AG08396 (cell line): ENCODE measurements around the gene SRPRA.
A peak's percentile ranks its signal among the peaks of the same experiment; 100 is the strongest.
"Not testable (repeated sequence)": the region's sequence is repeated elsewhere in the genome, so short reads cannot be mapped to it uniquely, and the experiment has no call there.

Experiments used
- DNase-seq: peaks from one replicate; pipeline ENCODE4 v3.0.0; 2012; ENCODE audit warnings: low spot score, mixed read lengths

Gene SRPRA

DNA sequence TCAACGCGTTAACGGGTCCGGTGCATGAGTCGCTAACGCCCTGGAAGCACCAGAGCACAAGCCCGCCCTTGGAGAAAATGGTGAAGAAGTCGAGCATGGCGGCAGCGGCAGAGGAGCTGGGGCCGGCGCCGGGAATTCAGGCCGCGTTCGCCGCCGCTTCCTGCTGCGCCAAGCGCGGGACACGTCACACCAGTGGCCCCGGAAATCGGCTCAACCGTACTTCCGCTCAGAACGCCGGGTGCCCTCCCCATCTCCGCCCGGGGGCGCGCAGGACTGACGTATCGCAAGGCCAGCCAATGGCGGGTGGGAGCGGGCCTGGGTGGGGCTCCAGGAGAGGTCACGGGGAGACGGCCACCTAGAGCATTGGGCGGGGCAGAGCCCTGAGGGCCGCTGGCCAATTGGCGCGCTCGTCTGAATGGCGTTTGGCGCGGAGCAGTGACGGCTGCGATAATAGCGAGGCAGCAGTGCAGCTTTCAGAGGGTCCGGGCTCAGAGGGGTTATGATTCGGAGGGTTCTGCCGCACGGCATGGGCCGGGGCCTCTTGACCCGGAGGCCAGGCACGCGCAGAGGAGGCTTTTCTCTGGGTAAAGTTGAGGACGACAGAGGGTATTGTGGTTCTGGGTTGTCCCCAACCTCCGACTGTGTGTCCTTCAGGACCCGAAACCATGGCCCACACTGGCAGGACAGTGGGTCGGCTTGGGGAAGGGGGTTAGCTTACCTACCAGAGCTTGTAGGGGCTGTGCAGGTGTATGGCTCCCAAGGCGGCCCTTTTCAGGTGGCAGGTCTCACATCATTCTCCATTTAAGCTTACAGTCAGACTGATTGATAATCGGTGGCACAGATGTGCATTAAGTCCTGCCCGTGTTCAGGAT, at the start of gene SRPRA, which contains the start of gene FOXRED1:
Gene SRPRA (minus strand): TSS at position 188 of the 872 bp plus-strand sequence. CDS start 91 bp downstream, at position 97.
Gene FOXRED1 (plus strand): TSS at position 447 of the 872 bp plus-strand sequence. CDS start 53 bp downstream, at position 500.
- peak; percentile 100 for DNase-seq

- DNase-seq: peak; percentile 81
These were observed 49.3 kb upstream of the SRPRA start for GRCh38 chr11:126317756-126318573.

DNA sequence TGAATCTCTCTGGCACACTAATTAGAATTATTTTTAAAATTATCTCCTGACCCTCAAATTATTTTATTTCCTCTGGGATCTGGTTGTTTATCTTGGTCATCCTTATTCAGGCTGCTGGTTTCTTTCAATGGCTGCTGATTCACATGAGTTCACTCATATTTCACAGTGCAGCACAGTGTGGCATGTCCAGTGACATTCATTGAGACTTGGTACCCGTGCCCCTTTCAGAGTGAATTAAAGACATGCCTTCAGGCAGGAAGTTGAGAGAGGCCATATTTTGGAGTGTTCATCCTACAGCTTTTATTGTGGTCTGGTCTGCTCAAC, 48.7 kb upstream of the SRPRA start:
- no peak for DNase-seq

- DNase-seq: no peak
These were observed 45.1 kb upstream of the SRPRA start for GRCh38 chr11:126313826-126314225.

DNA sequence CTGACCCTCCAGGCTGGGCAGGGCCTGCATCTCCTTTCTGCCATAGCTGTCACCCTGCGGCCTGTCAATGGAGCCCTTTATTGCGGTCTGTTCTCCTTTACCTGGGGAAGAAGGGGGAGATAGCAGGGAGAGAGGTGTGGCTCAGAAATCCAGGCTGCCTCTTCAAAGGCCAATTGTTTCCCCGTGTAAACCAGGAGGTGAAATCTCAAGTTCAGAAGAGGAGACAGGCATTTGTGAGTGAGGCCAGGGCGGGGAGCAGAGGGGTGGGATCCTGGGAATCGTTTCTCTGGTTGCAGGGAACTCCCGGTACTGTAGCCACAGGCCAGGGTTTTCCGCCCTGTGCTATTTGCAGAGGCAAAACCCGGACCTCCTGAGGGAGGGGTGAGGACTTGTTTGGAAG, 44.3 kb upstream of the SRPRA start:
- no peak for DNase-seq

DNA sequence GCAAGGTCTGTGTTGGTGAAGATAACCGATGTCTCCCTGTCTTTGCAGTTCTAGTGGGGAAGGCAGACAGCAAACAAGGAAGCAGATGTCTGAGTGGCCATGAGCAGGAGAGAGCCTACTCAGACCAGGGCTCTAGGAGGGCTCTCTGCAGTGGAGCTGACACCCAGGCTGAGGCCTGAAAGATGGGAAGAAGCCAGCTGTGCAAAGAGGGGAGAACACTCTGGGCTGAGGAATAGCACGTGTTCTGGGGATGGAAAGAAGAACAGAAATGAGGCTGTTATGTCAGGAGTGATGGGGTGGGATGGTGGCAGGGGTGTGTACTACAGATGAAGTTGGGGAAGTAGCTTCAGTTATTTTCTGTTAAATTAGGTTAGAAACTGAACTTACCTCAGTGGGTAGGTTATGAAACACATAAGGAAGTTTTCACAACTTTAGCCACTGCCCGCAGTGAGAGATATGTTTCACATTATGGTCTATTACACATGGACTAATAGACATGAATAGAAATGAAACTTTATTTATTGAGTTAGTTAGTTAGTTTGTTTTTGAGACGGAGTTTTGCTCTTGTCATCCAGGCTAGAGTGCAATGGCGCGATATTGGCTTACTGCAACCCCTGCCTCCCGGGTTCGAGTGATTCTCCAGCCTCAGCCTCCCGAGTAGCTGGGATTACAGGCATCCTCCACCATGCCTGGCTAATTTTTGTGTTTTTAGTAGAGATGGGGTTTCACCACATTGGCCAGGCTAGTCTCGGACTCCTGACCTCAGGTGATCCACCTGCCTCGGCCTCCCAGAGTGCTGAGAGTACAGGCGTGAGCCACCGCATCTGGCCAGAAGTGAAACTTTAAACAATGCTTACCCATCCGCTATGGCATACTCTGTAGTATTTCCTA, 43.0 kb upstream of the SRPRA start:
- DNase-seq: no peak

- DNase-seq: no peak
These were observed 42.3 kb upstream of the SRPRA start for GRCh38 chr11:126310992-126311310.

GRCh38 chr11:126310200-126310991, 41.7 kb upstream of the SRPRA start:
- peak; percentile 80 for DNase-seq

DNA sequence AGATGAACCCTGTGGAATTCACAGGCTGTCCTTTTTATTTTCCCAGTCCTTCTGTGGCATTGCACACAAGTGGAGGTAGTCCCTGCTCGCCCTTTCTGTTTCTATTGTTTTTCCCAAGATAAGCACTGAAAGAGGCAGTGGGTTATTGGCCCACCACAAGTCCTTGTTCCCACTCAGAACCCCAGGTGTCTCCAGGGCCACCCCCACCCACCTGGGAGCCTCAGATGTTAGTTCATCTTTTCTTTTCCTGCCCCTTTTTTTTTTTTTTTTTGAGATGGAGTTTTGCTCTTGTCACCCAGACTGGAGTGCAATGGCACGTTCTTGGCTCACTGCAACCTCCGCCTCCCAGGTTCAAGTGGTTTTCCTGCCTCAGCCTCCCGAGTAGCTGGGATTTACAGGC, 40.1 kb upstream of the SRPRA start:
- DNase-seq: not testable (repeated sequence)

GRCh38 chr11:126308271-126308671, 39.6 kb upstream of the SRPRA start:
- DNase-seq: no peak

- no peak for DNase-seq
These were observed 39.0 kb upstream of the SRPRA start for GRCh38 chr11:126307706-126308105.

- DNase-seq: no peak
These were observed 37.0 kb upstream of the SRPRA start for GRCh38 chr11:126305699-126306098.

GRCh38 chr11:126304457-126305075, 35.9 kb upstream of the SRPRA start:
- no peak for DNase-seq

- peak; percentile 98 for DNase-seq
These were observed 35.1 kb upstream of the SRPRA start, which contains the start of gene DCPS for GRCh38 chr11:126303623-126304456. Gene DCPS (plus strand): TSS chr11:126304060. CDS start chr11:126304081, 21 bp downstream.

DNA sequence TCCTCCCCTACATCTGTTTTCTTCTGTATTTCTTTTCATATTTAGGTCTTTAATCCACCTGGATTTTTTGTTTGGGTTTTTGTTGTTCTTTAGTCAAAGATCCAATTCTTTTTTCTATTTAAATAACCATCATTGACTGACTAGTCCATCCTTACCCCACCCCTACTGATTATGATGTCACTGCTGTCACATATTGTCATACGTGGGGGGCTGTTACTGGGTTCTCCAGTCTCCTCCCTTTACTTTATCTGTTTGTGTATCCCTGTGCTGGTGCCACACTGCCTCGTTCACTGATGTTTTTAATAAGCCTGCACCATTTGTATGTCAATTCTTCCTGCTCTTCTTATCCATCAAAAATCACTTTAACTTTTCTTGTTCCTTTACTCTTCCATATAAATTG, 28.3 kb upstream of the SRPRA start:
- DNase-seq: no peak

GRCh38 chr11:126293726-126294125, 25.0 kb upstream of the SRPRA start:
- DNase-seq: no peak

GRCh38 chr11:126290887-126291286, 22.2 kb upstream of the SRPRA start:
- no peak for DNase-seq

- no peak for DNase-seq
These were observed 19.5 kb upstream of the SRPRA start for GRCh38 chr11:126288237-126288636.

DNA sequence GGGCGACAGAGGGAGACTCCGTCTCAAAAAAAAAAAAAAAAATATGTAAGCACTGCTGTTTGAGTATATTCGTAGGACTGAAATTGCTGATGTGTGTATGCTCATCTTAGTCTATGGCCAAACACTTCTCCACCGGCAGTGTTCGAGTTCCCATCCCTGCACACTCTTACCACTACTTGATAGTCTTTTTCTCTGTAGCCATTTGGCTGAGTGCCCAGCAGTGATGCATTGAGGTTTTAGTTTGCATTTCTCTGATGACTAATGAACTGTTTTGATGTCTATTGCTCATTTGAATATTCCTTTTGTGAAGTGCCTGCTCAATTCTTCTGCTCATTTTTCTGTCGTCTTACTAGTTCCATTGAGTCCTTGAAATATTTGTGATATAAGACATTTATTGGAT, 16.1 kb upstream of the SRPRA start:
- DNase-seq: peak; percentile 79
